IMR-90 (cell line): ENCODE data around the gene SLC6A11. TPM values are rescaled to one million over a fixed set of nuclear protein-coding genes. Genes with fewer than 3 reads are reported as not detected.

ENCODE experiments used
- ATAC-seq: fragments of 200-7000 bp; cut with Tn5 transposase; 2 replicates; pipeline ENCODE4 v1.9.1; 2020; ENCODE audit warnings: low read depth, mild to moderate bottlenecking, moderate library complexity
- BruUV-seq: library from RNA; stranded (reverse); fragments of 400-500 nt; replicated peaks from 2 replicates; lab custom pipeline; 2021; lab: Mats Ljungman, UMichigan
- CTCF ChIA-PET: fragments of 300-600 bp; formaldehyde crosslinking; extraction: SDS; loops from one replicate; lab custom pipeline; 2021; ENCODE audit warnings: antibody characterized with exemption; lab: Yijun Ruan, JAX
- POLR2A ChIA-PET: fragments of 300-600 bp; sonication (Branson Sonifier 250); formaldehyde crosslinking; loops from one replicate; lab custom pipeline; 2022; ENCODE audit warnings: antibody characterized with exemption; ENCODE audit not compliant: unreplicated experiment; lab: Charles Lee
- DNase-seq: peaks from one replicate; pipeline ENCODE4 v3.0.0; 2013
- H2AFZ ChIP-seq: replicated peaks from 2 replicates; pipeline ENCODE3; 2013; ENCODE audit warnings: low read length, mild to moderate bottlenecking; ENCODE audit not compliant: poor library complexity
- H2AK5ac ChIP-seq: 2 replicates; pipeline ENCODE4 v1.6.1; 2013; ENCODE audit warnings: low read depth, low read length, inconsistent platforms
- H2AK9ac ChIP-seq: replicated peaks from 2 replicates; pipeline ENCODE3; 2013; ENCODE audit warnings: mild to moderate bottlenecking, low read depth, low read length, moderate library complexity; ENCODE audit not compliant: poor library complexity
- H2BK120ac ChIP-seq: 2 replicates; pipeline ENCODE4 v1.6.1; 2013; ENCODE audit warnings: low read depth, low read length, inconsistent platforms
- H2BK15ac ChIP-seq: 3 replicates; pipeline ENCODE4 v1.6.1; 2013; ENCODE audit warnings: low read depth, low read length, inconsistent platforms
- H2BK20ac ChIP-seq: 2 replicates; pipeline ENCODE4 v1.6.1; 2013; ENCODE audit warnings: low read depth, mild to moderate bottlenecking, inconsistent platforms, low read length, moderate library complexity
- H2BK5ac ChIP-seq: 2 replicates; pipeline ENCODE4 v1.6.1; 2013; ENCODE audit warnings: mild to moderate bottlenecking, low read depth, low read length, inconsistent platforms; ENCODE audit not compliant: poor library complexity, severe bottlenecking
- H3K14ac ChIP-seq: replicated peaks from 2 replicates; pipeline ENCODE4 v1.6.1; 2013; ENCODE audit warnings: low read depth, low read length, inconsistent platforms
- H3K18ac ChIP-seq: 2 replicates; pipeline ENCODE4 v1.6.1; 2013; ENCODE audit warnings: low read depth, low read length, control low read depth
- H3K23ac ChIP-seq: 2 replicates; pipeline ENCODE4 v1.6.1; 2013; ENCODE audit warnings: low read depth, low read length, inconsistent platforms
- H3K27ac ChIP-seq: 2 replicates; pipeline ENCODE4 v1.5.1; 2013; ENCODE audit warnings: mild to moderate bottlenecking, control low read depth, low read length; ENCODE audit not compliant: insufficient read depth
- H3K27me3 ChIP-seq: 2 replicates; pipeline ENCODE4 v1.6.1; 2013; ENCODE audit warnings: low read length; ENCODE audit not compliant: control insufficient read depth, insufficient read depth
- H3K36me3 ChIP-seq: 2 replicates; pipeline ENCODE4 v1.6.1; 2013; ENCODE audit warnings: low read length, mixed read lengths; ENCODE audit not compliant: control insufficient read depth, insufficient read depth
- H3K4ac ChIP-seq: 2 replicates; pipeline ENCODE4 v1.6.1; 2013; ENCODE audit warnings: low read depth, low read length, inconsistent platforms
- H3K4me1 ChIP-seq: 2 replicates; pipeline ENCODE4 v1.6.1; 2013; ENCODE audit warnings: low read length, mixed read lengths; ENCODE audit not compliant: control insufficient read depth, insufficient read depth
- H3K4me2 ChIP-seq: 2 replicates; pipeline ENCODE4 v1.6.1; 2013; ENCODE audit warnings: low read depth, mild to moderate bottlenecking, control low read depth, low read length, moderate library complexity
- H3K4me3 ChIP-seq: 2 replicates; pipeline ENCODE4 v1.5.1; 2013; ENCODE audit warnings: low read depth, mild to moderate bottlenecking, control low read depth, low read length, moderate library complexity; ENCODE audit not compliant: insufficient read depth
- H3K56ac ChIP-seq: 2 replicates; pipeline ENCODE4 v1.6.1; 2013; ENCODE audit warnings: low read length, inconsistent platforms; ENCODE audit not compliant: insufficient read depth; ENCODE audit errors: extremely low read depth
- H3K79me1 ChIP-seq, 2 experiments: 2 replicates each; pipeline ENCODE4 v1.6.1; 2013; ENCODE audit warnings: low read length in 2 of 2, inconsistent platforms in 1 of 2, low read depth in 1 of 2
- H3K9ac ChIP-seq: 2 replicates; pipeline ENCODE4 v1.6.1; 2013; ENCODE audit warnings: low read depth, low read length, control low read depth
- H3K9me1 ChIP-seq: 2 replicates; pipeline ENCODE4 v1.6.1; 2013; ENCODE audit warnings: low read length, inconsistent platforms; ENCODE audit not compliant: insufficient read depth
- H3K9me3 ChIP-seq: 2 replicates; pipeline ENCODE4 v1.6.1; 2013; ENCODE audit warnings: low read length; ENCODE audit not compliant: control insufficient read depth, insufficient read depth
- H4K20me1 ChIP-seq: 2 replicates; pipeline ENCODE4 v1.6.1; 2013; ENCODE audit warnings: low read length, inconsistent platforms; ENCODE audit not compliant: insufficient read depth
- H4K5ac ChIP-seq: 2 replicates; pipeline ENCODE4 v1.6.1; 2013; ENCODE audit warnings: mild to moderate bottlenecking, low read depth, low read length, control low read depth
- H4K8ac ChIP-seq, 2 experiments: 2 replicates each; pipeline ENCODE4 v1.6.1; 2013; ENCODE audit warnings: low read depth in 2 of 2, low read length in 2 of 2, control low read depth in 1 of 2, inconsistent platforms in 1 of 2
- H4K91ac ChIP-seq: 2 replicates; pipeline ENCODE4 v1.6.1; 2013; ENCODE audit warnings: low read depth, low read length, inconsistent platforms; ENCODE audit not compliant: insufficient read depth
- BHLHE40 ChIP-seq: fragments of 150-350 bp; IDR thresholded peaks from 2 replicates; pipeline ENCODE4 v1.6.1; 2016; ENCODE audit warnings: mild to moderate bottlenecking, low read depth, low read length
- CEBPB ChIP-seq: IDR thresholded peaks from 2 replicates; pipeline ENCODE4 v1.6.1; 2012; ENCODE audit warnings: low read depth, low read length, improper control_type of control experiment
- CHD1 ChIP-seq: IDR thresholded peaks from 2 replicates; pipeline ENCODE4 v1.6.1; 2012; ENCODE audit warnings: low read depth, low read length, improper control_type of control experiment
- FOS ChIP-seq: fragments of 150-350 bp; IDR thresholded peaks from 2 replicates; pipeline ENCODE4 v1.6.1; 2016; ENCODE audit warnings: low read depth, low read length
- MAFK ChIP-seq: IDR thresholded peaks from 2 replicates; pipeline ENCODE4 v1.6.1; 2012; ENCODE audit warnings: low read depth, low read length, improper control_type of control experiment
- MAZ ChIP-seq: IDR thresholded peaks from 2 replicates; pipeline ENCODE4 v1.6.1; 2012; ENCODE audit warnings: low read depth, mild to moderate bottlenecking, low read length, improper control_type of control experiment, moderate library complexity, borderline replicate concordance
- MXI1 ChIP-seq: IDR thresholded peaks from 2 replicates; pipeline ENCODE4 v1.6.1; 2012; ENCODE audit warnings: low read depth, mild to moderate bottlenecking, low read length, moderate library complexity, borderline replicate concordance
- NFE2L2 ChIP-seq: fragments of 150-350 bp; IDR thresholded peaks from 2 replicates; pipeline ENCODE4 v1.6.1; 2016; ENCODE audit warnings: low read depth, mild to moderate bottlenecking, low read length
- POLR2A ChIP-seq: IDR thresholded peaks from 2 replicates; pipeline ENCODE4 v1.6.1; 2012; ENCODE audit warnings: mild to moderate bottlenecking, low read depth, low read length
- RAD21 ChIP-seq: IDR thresholded peaks from 2 replicates; pipeline ENCODE4 v1.6.1; 2012; ENCODE audit warnings: low read length, improper control_type of control experiment
- RCOR1 ChIP-seq: IDR thresholded peaks from 2 replicates; pipeline ENCODE4 v1.6.1; 2012; ENCODE audit warnings: mild to moderate bottlenecking, low read length, improper control_type of control experiment; ENCODE audit not compliant: insufficient replicate concordance
- RFX5 ChIP-seq: IDR thresholded peaks from 2 replicates; pipeline ENCODE4 v1.8.0; 2012; ENCODE audit warnings: low read depth, mild to moderate bottlenecking, low read length, moderate library complexity
- SMC3 ChIP-seq: fragments of 150-350 bp; IDR thresholded peaks from 2 replicates; pipeline ENCODE4 v1.6.1; 2016; ENCODE audit warnings: low read depth, mild to moderate bottlenecking, antibody characterized with exemption, low read length, moderate library complexity
- WGBS, 2 experiments: methylation state at CpG; one replicate each; pipeline versions ENCODE4 v1.1.5 to v1.1.7; 2013; ENCODE audit warnings: missing lambda C conversion rate in 2 of 2; ENCODE audit not compliant: insufficient read length in 1 of 2; ENCODE audit errors: extremely low coverage in 2 of 2; 5-methylcytosine and 5-hydroxymethylcytosine counted together
- dilution Hi-C: fragments of 300-500 bp; cut with HindIII; formaldehyde crosslinking; loops from one replicate; pipeline ENCODE4 v1.14.3; 2018; ENCODE audit warnings: low sequenced_read_pairs; ENCODE audit not compliant: unreplicated experiment
- in situ Hi-C: fragments of 300-500 bp; cut with MboI; formaldehyde crosslinking; loops from 3 replicates; pipeline ENCODE4 v1.14.3; 2019; ENCODE audit warnings: low sequenced_read_pairs, inconsistent platforms, mixed read lengths
- intact Hi-C: fragments of 100-400 bp; cut with micrococcal nuclease; formaldehyde crosslinking; loops from 2 replicates; pipeline ENCODE4 v1.10.0; 2022
- polyA plus RNA-seq, 3 experiments: library from polyadenylated mRNA; depleted of rRNA; stranded (reverse); fragments of >200 nt; gene quantifications; 2 replicates each; pipeline ENCODE4 v1.2.3, GENCODE V29; 2012; ENCODE audit warnings: low replicate concordance in 1 of 3
- total RNA-seq: library from RNA; depleted of rRNA; stranded (reverse); fragments of >200 nt; gene quantifications from 2 replicates; pipeline ENCODE4 v1.2.3, GENCODE V29; 2012
- TF ChIP-seq, protein P1 (sequence below): fragments of 150-350 bp; IDR thresholded peaks from 2 replicates; pipeline ENCODE4 v1.6.1; 2016; ENCODE audit warnings: low read depth, mild to moderate bottlenecking, low read length, moderate library complexity, borderline replicate concordance
- TF ChIP-seq, protein P2 (sequence below): conservative IDR thresholded peaks from 2 replicates; pipeline ENCODE4 v1.5.1; 2012; ENCODE audit warnings: mild to moderate bottlenecking, low read depth, low read length, improper control_type of control experiment
- TF ChIP-seq, protein P3 (sequence below): fragments of 150-350 bp; IDR thresholded peaks from 2 replicates; pipeline ENCODE4 v1.6.1; 2017; ENCODE audit warnings: mild to moderate bottlenecking, antibody characterized with exemption, low read length, low read depth

SLC6A11 gene
- total and polyA plus RNA-seq, 2 of the 4 experiments (the other 2 are of a cell fraction): not detected

DNA sequence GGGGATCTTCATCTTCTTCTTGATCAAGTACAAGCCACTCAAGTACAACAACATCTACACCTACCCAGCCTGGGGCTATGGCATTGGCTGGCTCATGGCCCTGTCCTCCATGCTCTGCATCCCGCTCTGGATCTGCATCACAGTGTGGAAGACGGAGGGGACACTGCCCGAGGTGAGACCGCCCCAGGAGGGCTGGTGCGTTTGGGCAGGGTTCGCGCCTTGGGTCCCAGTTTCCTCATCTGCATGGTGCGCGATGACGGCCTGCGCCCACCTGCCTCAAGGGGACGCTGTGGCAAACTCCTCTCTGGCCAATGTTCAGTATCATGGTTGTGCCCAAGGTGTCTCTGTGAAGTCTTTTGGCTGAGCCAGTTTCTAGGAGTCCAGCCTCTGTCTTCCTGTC is 119.0 kb downstream of the SLC6A11 start:
- ChIA-PET POLR2A (no interaction called here), CTCF (no interaction called here)
- Histone ChIP-seq H2BK20ac (no peak overlapping the region), H4K91ac (no peak overlapping the region), H3K27me3 (peaks cover 23% of the 10 kb centered on the region), H3K23ac (no peak overlapping the region), H4K5ac (no peak overlapping the region), H3K4ac (no peak overlapping the region), H4K8ac (no peak overlapping the region), H2AK5ac (no peak overlapping the region), H3K36me3 (no peaks in the 10 kb centered on the region), H3K27ac (no peak overlapping the region), H2BK120ac (no peak overlapping the region), H3K79me1 (no peaks in the 10 kb centered on the region), H3K9ac (no peak overlapping the region), H3K4me1 (no peaks in the 10 kb centered on the region), H3K56ac (no peak overlapping the region), H4K20me1 (no peaks in the 10 kb centered on the region), H3K4me2 (no peak overlapping the region), H3K9me1 (no peaks in the 10 kb centered on the region), H2AK9ac (no peak overlapping the region), H2AFZ (no peak overlapping the region), H3K18ac (no peak overlapping the region), H3K4me3 (no peak overlapping the region), H3K14ac (no peak overlapping the region), H2BK5ac (no peak overlapping the region), H2BK15ac (no peak overlapping the region), H3K9me3 (no peaks in the 10 kb centered on the region)
- TF ChIP-seq RAD21: no peak
- no peak for TF ChIP-seq CEBPB
- no peak for TF ChIP-seq NFE2L2
- no peak for TF ChIP-seq RFX5
- no peak for TF ChIP-seq POLR2A
- no peak for TF ChIP-seq MXI1
- TF ChIP-seq, protein P1, sequence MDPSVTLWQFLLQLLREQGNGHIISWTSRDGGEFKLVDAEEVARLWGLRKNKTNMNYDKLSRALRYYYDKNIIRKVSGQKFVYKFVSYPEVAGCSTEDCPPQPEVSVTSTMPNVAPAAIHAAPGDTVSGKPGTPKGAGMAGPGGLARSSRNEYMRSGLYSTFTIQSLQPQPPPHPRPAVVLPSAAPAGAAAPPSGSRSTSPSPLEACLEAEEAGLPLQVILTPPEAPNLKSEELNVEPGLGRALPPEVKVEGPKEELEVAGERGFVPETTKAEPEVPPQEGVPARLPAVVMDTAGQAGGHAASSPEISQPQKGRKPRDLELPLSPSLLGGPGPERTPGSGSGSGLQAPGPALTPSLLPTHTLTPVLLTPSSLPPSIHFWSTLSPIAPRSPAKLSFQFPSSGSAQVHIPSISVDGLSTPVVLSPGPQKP: no peak
- TF ChIP-seq MAFK: no peak
- TF ChIP-seq CHD1: no peak
- TF ChIP-seq BHLHE40: no peak
- no peak for TF ChIP-seq RCOR1
- TF ChIP-seq FOS: no peak
- TF ChIP-seq, protein P2, sequence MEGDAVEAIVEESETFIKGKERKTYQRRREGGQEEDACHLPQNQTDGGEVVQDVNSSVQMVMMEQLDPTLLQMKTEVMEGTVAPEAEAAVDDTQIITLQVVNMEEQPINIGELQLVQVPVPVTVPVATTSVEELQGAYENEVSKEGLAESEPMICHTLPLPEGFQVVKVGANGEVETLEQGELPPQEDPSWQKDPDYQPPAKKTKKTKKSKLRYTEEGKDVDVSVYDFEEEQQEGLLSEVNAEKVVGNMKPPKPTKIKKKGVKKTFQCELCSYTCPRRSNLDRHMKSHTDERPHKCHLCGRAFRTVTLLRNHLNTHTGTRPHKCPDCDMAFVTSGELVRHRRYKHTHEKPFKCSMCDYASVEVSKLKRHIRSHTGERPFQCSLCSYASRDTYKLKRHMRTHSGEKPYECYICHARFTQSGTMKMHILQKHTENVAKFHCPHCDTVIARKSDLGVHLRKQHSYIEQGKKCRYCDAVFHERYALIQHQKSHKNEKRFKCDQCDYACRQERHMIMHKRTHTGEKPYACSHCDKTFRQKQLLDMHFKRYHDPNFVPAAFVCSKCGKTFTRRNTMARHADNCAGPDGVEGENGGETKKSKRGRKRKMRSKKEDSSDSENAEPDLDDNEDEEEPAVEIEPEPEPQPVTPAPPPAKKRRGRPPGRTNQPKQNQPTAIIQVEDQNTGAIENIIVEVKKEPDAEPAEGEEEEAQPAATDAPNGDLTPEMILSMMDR: no peak
- no peak for TF ChIP-seq SMC3
- TF ChIP-seq MAZ: no peak
- TF ChIP-seq, protein P3, sequence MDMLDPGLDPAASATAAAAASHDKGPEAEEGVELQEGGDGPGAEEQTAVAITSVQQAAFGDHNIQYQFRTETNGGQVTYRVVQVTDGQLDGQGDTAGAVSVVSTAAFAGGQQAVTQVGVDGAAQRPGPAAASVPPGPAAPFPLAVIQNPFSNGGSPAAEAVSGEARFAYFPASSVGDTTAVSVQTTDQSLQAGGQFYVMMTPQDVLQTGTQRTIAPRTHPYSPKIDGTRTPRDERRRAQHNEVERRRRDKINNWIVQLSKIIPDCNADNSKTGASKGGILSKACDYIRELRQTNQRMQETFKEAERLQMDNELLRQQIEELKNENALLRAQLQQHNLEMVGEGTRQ: no peak
- WGBS, 2 experiments: 93% methylated on average over 8 of the region's 12 CpGs; no CpG with 5 or more reads in 1 of the 2 experiments
- intact Hi-C loops: no loop called here
- in situ Hi-C loops: no loop called here
- dilution Hi-C loops: no loop called here
- no peak for ATAC-seq
- DNase-seq: no peak
- BruUV-seq: no TSS peak
